HG03060 (cell line): ENCODE results near the gene GLE1.
"Not testable (repeated sequence)": the region's sequence is repeated elsewhere in the genome, so short reads cannot be mapped to it uniquely, and the experiment has no call there.

Experiments used
- ATAC-seq: cut with Tn5 transposase; IDR thresholded peaks from one replicate; pipeline ENCODE4 v1.9.1; 2021; ENCODE audit warnings: low read depth, moderate number of reproducible peaks; ENCODE audit not compliant: unreplicated experiment

GLE1 gene

GRCh38 chr9:128495296-128495695 is 9.2 kb upstream of the GLE1 start:
- ATAC-seq = no peak

- ATAC-seq = no peak
Measured at GRCh38 chr9:128495804-128496417, 8.6 kb upstream of the GLE1 start.

- ATAC-seq = no peak
Measured at GRCh38 chr9:128497824-128498610, 6.5 kb upstream of the GLE1 start.

GRCh38 chr9:128498911-128499310 is 5.6 kb upstream of the GLE1 start:
- ATAC-seq = no peak

GRCh38 chr9:128499920-128500319 is 4.6 kb upstream of the GLE1 start:
- ATAC-seq = no peak

GRCh38 chr9:128503415-128503825 is 1.1 kb upstream of the GLE1 start:
- not testable (repeated sequence) for ATAC-seq

GRCh38 chr9:128503870-128504269 is 649 bp upstream of the GLE1 start:
- ATAC-seq = no peak

GRCh38 chr9:128505414-128505765 is 871 bp downstream of the GLE1 start:
- ATAC-seq = no peak

GRCh38 chr9:128505906-128506305 is 1.4 kb downstream of the GLE1 start:
- ATAC-seq = not testable (repeated sequence)

- no peak for ATAC-seq
Measured at GRCh38 chr9:128512820-128513219, 8.3 kb downstream of the GLE1 start.

- ATAC-seq = no peak
Measured at GRCh38 chr9:128521956-128522355, 17.4 kb downstream of the GLE1 start.

- ATAC-seq = no peak
Measured at GRCh38 chr9:128523199-128523925, 18.8 kb downstream of the GLE1 start.

GRCh38 chr9:128526720-128527119 is 22.2 kb downstream of the GLE1 start:
- ATAC-seq = no peak

- ATAC-seq = no peak
Measured at GRCh38 chr9:128528445-128529160, 24.1 kb downstream of the GLE1 start.

GRCh38 chr9:128529191-128529590 is 24.7 kb downstream of the GLE1 start:
- ATAC-seq = no peak

GRCh38 chr9:128532581-128532980 is 28.1 kb downstream of the GLE1 start:
- no peak for ATAC-seq

GRCh38 chr9:128540634-128541360 is 36.3 kb downstream of the GLE1 start:
- ATAC-seq = no peak

GRCh38 chr9:128546504-128546903 is 42.0 kb downstream of the GLE1 start:
- ATAC-seq = no peak

GRCh38 chr9:128548876-128549275 is 44.4 kb downstream of the GLE1 start:
- ATAC-seq = no peak

GRCh38 chr9:128550226-128550625 is 45.7 kb downstream of the GLE1 start:
- ATAC-seq = no peak
